Left lung (tissue), 10 donors: Measurements from ENCODE around the gene GPC5. TPM values are rescaled to one million over a fixed set of nuclear protein-coding genes. Genes with fewer than 3 reads are reported as not detected.

Experiments
- ATAC-seq: fragments of 200-7000 bp; cut with Tn5 transposase; one replicate; pipeline ENCODE4 v1.9.1; 2020; ENCODE audit warnings: moderate library complexity
- DNase-seq, 4 donors: peaks; one replicate each; pipeline ENCODE4 v3.0.0-alpha.2; 2013 to 2020
- H3K27ac ChIP-seq, 2 donors: fragments of 200-600 bp; sonication (generic) in 1 of 2; one replicate each; pipeline versions ENCODE4 v1.5.0 to v1.8.0; 2020 to 2021
- H3K27me3 ChIP-seq, 2 donors: fragments of 200-600 bp; sonication (generic) in 1 of 2; one replicate each; pipeline versions ENCODE4 v1.5.0 to v1.8.0; 2020 to 2021
- H3K36me3 ChIP-seq, 2 donors: fragments of 200-600 bp; sonication (generic) in 1 of 2; one replicate each; pipeline versions ENCODE4 v1.5.0 to v1.8.0; 2020 to 2021
- H3K4me1 ChIP-seq, 2 donors: fragments of 200-600 bp; one replicate each; pipeline ENCODE4 v1.8.0; 2021
- H3K4me3 ChIP-seq, 2 donors: fragments of 200-600 bp; sonication (generic) in 1 of 2; one replicate each; pipeline versions ENCODE4 v1.5.0 to v1.8.0; 2020 to 2021; ENCODE audit warnings: mild to moderate bottlenecking in 1 of 2
- H3K9me3 ChIP-seq, 2 donors: fragments of 200-600 bp; sonication (generic) in 1 of 2; one replicate each; pipeline versions ENCODE4 v1.5.0 to v1.8.0; 2020 to 2021
- CTCF ChIP-seq, 2 donors: fragments of 200-600 bp; sonication (generic) in 1 of 2; IDR thresholded peaks; one replicate each; pipeline versions ENCODE4 v1.5.0 to v1.8.0; 2021; ENCODE audit warnings: antibody characterized with exemption in 2 of 2
- intact Hi-C, 2 donors: fragments of 100-400 bp; cut with DNase I; formaldehyde crosslinking; loops; one replicate each; pipeline versions ENCODE4 v1.11.2 to v1.14.2; 2022
- polyA plus RNA-seq, 6 donors: library from polyadenylated mRNA; unstranded; fragments of 120-200 nt; gene quantifications; one replicate each; pipeline ENCODE4 v1.2.1, GENCODE V29; 2013; ENCODE audit not compliant: insufficient read length in 6 of 6
- total RNA-seq, 2 donors: library from RNA; stranded (reverse); fragmentation: NEBNext Ultra II Directional; extraction: Animal tissue kit (Norgen Biotek cat#: 25700); gene quantifications; one replicate each; pipeline ENCODE4 v1.2.1, GENCODE V29; 2021
- donor health status: DM: no; HTN: yes; CAD: no.
- donor health status: DM: no; HTN: no; CAD: no.

The GPC5 gene
- total and polyA plus RNA-seq, 8 donors = 9.2 to 19.5 (median 11.5) TPM

DNA sequence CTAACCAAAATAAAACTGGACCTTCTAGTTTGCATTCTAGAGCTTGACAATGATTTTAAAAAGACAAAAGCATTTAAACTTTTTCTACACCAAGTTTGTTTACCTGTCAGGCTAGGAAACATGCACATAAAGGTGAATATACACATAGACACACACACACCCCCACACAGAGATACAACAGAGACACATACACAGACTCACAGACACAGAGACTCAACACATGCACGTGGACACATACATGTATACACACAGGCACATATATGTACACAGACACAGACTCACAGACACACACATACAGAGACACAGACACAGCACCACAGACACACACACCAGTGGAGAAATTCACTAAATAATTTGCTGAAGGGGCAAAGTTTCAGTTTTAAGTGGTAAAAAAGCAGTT, 155.7 kb downstream of the GPC5 start:
- Histone ChIP-seq H3K27me3 (no peaks in the 10 kb centered on the region), H3K4me3 (no peak overlapping the region), H3K4me1 (no peaks in the 10 kb centered on the region), H3K27ac (no peak overlapping the region), H3K9me3 (peaks cover 0 to 13% of the 10 kb centered on the region in 2 donors), H3K36me3 (no peaks in the 10 kb centered on the region)
- no peak for TF ChIP-seq CTCF (IDR thresholded peaks at IDR 0.05)
- intact Hi-C loops = no loop called here
- ATAC-seq = no peak
- DNase-seq = no peak

- Histone ChIP-seq H3K27ac (no peak overlapping the region), H3K4me1 (no peaks in the 10 kb centered on the region), H3K36me3 (no peaks in the 10 kb centered on the region), H3K4me3 (no peak overlapping the region), H3K27me3 (no peaks in the 10 kb centered on the region), H3K9me3 (peaks cover 0 to 5% of the 10 kb centered on the region in 2 donors)
- TF ChIP-seq CTCF (IDR thresholded peaks at IDR 0.05) = no peak
- intact Hi-C loops = no loop called here
- DNase-seq (no peak), ATAC-seq (no peak)
Measured at GRCh38 chr13:91557328-91558090, 159.1 kb downstream of the GPC5 start.

GRCh38 chr13:91563799-91564198, 165.4 kb downstream of the GPC5 start:
- Histone ChIP-seq H3K4me3 (no peak overlapping the region), H3K4me1 (no peaks in the 10 kb centered on the region), H3K27ac (no peak overlapping the region), H3K36me3 (no peaks in the 10 kb centered on the region), H3K9me3 (no peaks in the 10 kb centered on the region), H3K27me3 (no peaks in the 10 kb centered on the region)
- ATAC-seq = no peak
- intact Hi-C loops = no loop called here
- DNase-seq = peak in 2 of 4 donors; percentile 14 to 50
- no peak for TF ChIP-seq CTCF (IDR thresholded peaks at IDR 0.05)

- Histone ChIP-seq H3K9me3 (no peaks in the 10 kb centered on the region), H3K4me1 (no peaks in the 10 kb centered on the region), H3K27ac (no peak overlapping the region), H3K27me3 (no peaks in the 10 kb centered on the region), H3K36me3 (no peaks in the 10 kb centered on the region), H3K4me3 (no peak overlapping the region)
- intact Hi-C loops = no loop called here
- TF ChIP-seq CTCF (IDR thresholded peaks at IDR 0.05) = no peak
- DNase-seq (no peak), ATAC-seq (no peak)
Measured at GRCh38 chr13:91564396-91564795, 166.0 kb downstream of the GPC5 start.

DNA sequence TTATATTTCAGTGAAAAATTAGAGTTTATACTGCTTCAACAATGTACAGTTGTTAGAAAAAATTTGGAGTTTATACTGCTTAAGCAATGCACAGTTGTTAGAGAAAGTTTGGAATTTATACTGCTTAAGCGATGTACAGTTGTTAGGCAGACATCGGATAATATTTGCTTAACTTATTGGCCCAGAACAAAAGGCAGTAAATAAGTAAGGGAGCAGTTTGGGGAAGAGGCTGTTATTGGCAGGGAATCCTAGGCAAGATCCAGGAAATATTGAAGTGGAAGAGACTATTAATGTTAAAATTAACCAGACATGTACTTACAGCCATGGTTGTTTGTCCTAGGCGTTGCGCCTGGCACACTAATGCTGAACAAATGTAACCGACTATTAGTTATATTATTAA, 166.9 kb downstream of the GPC5 start:
- no peak for ATAC-seq
- Histone ChIP-seq H3K4me1 (no peaks in the 10 kb centered on the region), H3K36me3 (no peaks in the 10 kb centered on the region), H3K27ac (no peak overlapping the region), H3K9me3 (no peaks in the 10 kb centered on the region), H3K27me3 (no peaks in the 10 kb centered on the region), H3K4me3 (no peak overlapping the region)
- peak in 1 of 4 donors; percentile 21 for DNase-seq
- no peak for TF ChIP-seq CTCF (IDR thresholded peaks at IDR 0.05)
- intact Hi-C loops = no loop called here
